Activated CD8-positive, alpha-beta memory T cell treated with anti-CD3 and anti-CD28 coated beads, Interleukin-2, amount 50 U/mL, for 24 hours (primary cell): ENCODE results near the gene MCUB.

Experiments used
- DNase-seq: peaks from one replicate; pipeline ENCODE4 v3.0.0-alpha.2; 2020; ENCODE audit errors: extremely low read depth

Gene MCUB

DNA sequence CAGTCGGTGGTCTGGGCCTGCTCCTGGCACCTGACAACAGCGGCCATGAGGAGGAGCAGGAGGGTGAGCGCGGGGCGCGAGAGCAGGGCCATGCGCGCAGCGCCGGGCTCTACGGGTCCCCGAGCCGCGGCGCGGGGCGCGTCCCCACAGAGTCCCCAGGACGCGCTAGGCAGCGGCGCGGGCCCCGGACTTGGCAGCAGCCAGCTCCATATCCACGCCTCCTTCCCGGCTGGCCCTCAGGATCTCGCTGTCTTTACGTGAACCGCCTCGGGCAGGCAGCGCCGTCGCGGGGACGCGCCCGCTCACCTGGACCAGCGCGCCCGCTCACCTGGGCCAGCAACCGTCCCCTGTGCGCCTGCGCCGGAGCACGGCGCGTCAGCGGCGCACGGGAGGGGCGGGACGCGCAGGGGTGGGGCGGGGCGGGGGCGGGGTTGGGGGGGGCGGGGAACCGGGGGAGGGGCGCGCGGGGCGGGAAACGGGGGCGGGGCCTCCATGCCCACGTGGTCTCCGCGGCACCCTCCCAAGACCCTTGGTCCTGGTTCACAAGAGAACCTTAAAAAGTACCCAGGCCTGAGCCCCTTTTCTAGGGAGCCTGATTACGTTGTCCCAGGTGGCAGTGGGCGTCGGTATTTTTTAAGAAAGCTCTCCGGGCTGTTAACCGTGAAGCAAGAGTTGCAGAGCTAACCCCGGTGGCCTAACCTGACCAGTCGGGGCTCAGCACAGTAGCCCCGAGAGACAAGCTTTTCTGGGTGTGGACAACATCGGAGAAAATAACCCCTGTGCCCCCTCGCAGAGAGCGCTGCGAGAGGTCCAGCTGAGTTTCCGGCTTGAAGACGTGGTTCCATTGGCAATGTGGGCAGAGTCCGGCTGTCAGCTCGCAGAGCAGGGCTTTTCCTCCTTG lies 169.9 kb downstream of the MCUB start, which contains the start of gene PLA2G12A:
Gene PLA2G12A (minus strand): TSS at position 353 of the 901 bp plus-strand sequence. CDS start 261 bp downstream, at position 92.
- DNase-seq, result peak; percentile 8

DNA sequence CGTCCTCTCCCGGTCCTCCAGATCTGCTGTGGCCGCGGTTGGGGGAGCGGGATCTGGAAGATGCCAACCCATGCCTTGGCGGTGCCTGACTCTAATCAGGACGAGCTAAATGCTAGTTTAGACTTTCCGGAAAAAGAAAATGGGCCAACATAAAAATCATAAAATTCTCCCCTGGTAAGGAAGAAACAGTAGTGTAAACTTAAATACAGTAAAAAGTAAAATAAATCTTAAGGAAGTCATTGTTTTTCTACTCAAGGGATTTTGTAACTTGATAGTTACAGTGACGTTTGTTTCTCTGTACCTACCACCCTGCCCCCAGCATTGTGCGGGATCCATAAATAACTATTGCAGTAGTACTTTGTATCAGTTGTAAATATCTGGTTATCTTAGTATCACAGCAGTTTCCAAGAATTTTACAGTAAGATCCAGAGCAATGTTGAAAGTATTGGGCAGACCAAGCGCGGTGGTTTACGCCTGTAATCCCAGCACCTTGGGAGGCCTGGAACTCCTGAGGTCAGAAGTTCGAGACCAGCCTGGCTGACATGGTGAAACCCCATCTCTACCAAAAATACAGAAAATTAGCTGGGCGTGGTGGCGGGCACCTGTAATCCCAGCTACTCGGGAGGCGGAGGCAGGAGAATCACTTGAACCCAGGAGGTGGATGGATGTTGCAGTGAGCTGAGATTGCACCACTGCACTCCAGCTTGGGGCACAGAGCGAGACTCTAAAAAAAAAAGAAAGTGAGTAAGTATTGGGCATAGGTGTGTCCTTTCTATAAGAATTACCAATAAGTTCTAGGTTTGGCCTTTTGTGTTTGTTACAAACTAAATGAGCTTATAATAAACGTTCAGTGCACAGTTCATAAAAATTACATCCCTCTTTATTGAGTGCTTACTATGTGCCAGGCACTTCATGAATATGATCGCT lies 170.8 kb downstream of the MCUB start:
- no peak for DNase-seq

DNA sequence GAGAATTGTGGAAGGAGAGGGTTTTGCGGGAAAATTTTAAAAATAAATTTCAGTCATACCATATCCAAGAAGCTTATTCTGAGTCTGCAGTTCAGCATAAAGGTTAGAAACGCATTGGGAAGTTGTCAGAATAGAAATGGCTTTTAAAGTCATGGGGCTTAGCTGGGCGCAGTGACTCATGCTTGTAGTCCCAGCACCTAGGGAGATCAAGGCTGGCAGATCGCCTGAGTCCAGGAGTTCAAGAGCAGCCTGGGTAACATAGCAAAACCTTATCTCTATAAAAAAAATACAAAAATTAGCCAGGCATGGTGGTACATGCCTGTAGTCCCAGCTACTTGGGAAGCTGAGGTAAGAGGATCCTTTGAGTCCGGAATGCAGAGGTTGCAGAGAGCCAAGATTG lies 173.7 kb downstream of the MCUB start:
- no peak for DNase-seq

DNA sequence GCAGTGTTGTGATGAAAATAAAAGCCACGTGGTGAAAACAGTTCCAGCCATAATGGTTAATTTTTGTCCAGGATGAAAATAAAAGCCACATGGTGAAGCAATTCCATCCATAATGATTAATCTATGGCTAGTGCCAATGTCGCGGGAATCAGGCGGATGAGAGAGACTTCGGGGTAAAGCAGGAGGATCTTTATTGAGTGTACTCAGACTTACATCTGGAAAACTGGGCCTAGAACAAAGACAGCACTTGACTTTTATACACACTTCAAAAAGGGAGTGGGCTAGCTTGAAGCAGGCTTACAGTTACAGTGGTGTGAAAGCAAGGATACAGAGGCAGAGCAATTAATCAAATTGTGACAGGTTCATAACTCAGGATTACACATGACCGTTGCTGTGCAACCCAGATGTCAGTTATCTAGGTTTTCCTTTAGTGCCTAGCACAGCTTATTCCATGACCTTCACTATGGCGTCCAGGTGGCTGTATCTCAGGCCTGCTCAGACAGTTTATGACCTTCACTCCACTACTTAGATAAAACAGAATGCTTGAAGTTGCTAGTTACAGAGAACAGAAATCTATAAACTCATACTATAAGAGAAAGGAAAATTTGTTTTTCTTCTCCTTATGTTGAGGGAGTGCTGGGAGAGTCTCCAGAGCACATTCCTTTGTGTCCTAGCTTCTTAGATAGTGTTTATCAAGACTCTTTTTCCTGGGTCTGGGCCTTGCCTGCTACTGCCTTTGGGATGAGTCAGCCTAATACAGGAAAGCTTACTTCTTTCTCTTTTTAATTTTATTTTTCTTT lies 175.7 kb downstream of the MCUB start:
- no peak for DNase-seq
